Upper lobe of left lung (tissue), 4 donors: Measurements from ENCODE around the gene AACS.

Source experiments
- POLR2AphosphoS5 ChIP-seq, 2 donors: sonication (generic); formaldehyde crosslinking; IDR thresholded peaks; one replicate each; pipeline ENCODE4 v1.5.1; 2017; ENCODE audit warnings: antibody characterized with exemption in 2 of 2
- TF ChIP-seq, protein P1 (sequence below), 6 experiments: fragments of 450-650 bp in 4 of 6; fragments of 200-600 bp in 2 of 6; sonication (generic) in 2 of 6; IDR thresholded peaks; one replicate each; pipeline ENCODE4 v1.5.1; 2016 to 2019; ENCODE audit warnings: antibody characterized with exemption in 6 of 6

DNA sequence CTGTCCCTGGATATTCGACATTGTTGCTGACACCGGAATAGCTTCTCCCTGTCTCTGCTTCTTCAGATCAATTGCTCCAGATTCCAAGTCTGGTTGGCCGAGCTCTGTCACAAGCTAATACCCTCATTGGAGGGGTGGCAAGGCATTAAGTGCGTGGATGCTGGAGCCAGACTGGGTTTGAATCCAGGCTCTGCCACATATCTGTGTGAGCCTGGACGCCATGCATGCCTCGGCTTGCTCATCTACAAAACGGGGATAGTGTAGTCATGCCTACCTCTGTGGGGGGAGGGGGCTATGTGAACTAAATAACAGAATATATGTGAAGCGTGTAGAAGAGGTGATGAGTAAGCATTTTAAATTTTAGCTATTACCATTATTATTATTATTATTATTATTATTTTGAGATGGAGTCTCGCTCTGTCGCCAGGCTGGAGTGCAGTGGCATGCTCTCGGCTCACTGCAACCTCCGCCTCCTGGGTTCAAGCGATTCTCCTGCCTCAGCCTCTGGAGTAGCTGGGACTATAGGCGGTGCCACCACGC lies 97.3 kb downstream of the AACS start:
- TF ChIP-seq POLR2AphosphoS5 (IDR thresholded peaks at IDR 0.05), result no peak
- TF ChIP-seq, protein P1, sequence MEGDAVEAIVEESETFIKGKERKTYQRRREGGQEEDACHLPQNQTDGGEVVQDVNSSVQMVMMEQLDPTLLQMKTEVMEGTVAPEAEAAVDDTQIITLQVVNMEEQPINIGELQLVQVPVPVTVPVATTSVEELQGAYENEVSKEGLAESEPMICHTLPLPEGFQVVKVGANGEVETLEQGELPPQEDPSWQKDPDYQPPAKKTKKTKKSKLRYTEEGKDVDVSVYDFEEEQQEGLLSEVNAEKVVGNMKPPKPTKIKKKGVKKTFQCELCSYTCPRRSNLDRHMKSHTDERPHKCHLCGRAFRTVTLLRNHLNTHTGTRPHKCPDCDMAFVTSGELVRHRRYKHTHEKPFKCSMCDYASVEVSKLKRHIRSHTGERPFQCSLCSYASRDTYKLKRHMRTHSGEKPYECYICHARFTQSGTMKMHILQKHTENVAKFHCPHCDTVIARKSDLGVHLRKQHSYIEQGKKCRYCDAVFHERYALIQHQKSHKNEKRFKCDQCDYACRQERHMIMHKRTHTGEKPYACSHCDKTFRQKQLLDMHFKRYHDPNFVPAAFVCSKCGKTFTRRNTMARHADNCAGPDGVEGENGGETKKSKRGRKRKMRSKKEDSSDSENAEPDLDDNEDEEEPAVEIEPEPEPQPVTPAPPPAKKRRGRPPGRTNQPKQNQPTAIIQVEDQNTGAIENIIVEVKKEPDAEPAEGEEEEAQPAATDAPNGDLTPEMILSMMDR (IDR thresholded peaks at IDR 0.05), result no peak
